H1 (cell line): ENCODE results near the gene PAAF1. TPM values are rescaled to one million over a fixed set of nuclear protein-coding genes. Genes with fewer than 3 reads are reported as not detected.

ENCODE experiments used
- CTCF ChIA-PET: fragments of 300-600 bp; sonication (Branson Sonifier 250); formaldehyde crosslinking; loops from one replicate; lab custom pipeline; 2021; ENCODE audit not compliant: partially characterized antibody; lab: Charles Lee
- POLR2A ChIA-PET: fragments of 300-600 bp; sonication (Branson Sonifier 250); formaldehyde crosslinking; loops from one replicate; lab custom pipeline; 2021; ENCODE audit warnings: inconsistent platforms; ENCODE audit not compliant: partially characterized antibody; lab: Charles Lee
- DNase-seq, 2 experiments: peaks; one replicate each; pipeline versions ENCODE4 v3.0.0 to v3.0.0-alpha.2; 2010 to 2022; ENCODE audit warnings: low spot score in 2 of 2, low read depth in 1 of 2, mixed read lengths in 1 of 2
- FAIRE-seq: peaks from 2 replicates; lab custom pipeline; 2011; peaks lifted over from hg19 to GRCh38; lab: Jason Lieb, UNC
- H2AFZ ChIP-seq: 2 replicates; pipeline ENCODE4 v1.8.1; 2012; ENCODE audit warnings: low read length, inconsistent platforms
- H2AK5ac ChIP-seq: 2 replicates; pipeline ENCODE4 v1.6.1; 2013; ENCODE audit warnings: low read depth, low read length
- H2BK120ac ChIP-seq: replicated peaks from 2 replicates; pipeline ENCODE3; 2013; ENCODE audit warnings: low read depth, low read length, inconsistent platforms
- H2BK12ac ChIP-seq: 2 replicates; pipeline ENCODE4 v1.6.1; 2013; ENCODE audit warnings: low read depth, low read length
- H2BK15ac ChIP-seq: 2 replicates; pipeline ENCODE4 v1.6.1; 2013; ENCODE audit warnings: low read length
- H2BK20ac ChIP-seq: 2 replicates; pipeline ENCODE4 v1.6.1; 2013; ENCODE audit warnings: low read length
- H2BK5ac ChIP-seq: 2 replicates; pipeline ENCODE4 v1.6.1; 2013; ENCODE audit warnings: low read depth, low read length
- H3K14ac ChIP-seq: 2 replicates; pipeline ENCODE4 v1.6.1; 2013; ENCODE audit warnings: inconsistent platforms; ENCODE audit not compliant: insufficient read length
- H3K18ac ChIP-seq: 2 replicates; pipeline ENCODE4 v1.6.1; 2013; ENCODE audit warnings: low read length; ENCODE audit errors: extremely low read depth
- H3K23ac ChIP-seq: 2 replicates; pipeline ENCODE4 v1.6.1; 2013; ENCODE audit warnings: inconsistent platforms; ENCODE audit not compliant: insufficient read length
- H3K23me2 ChIP-seq: 2 replicates; pipeline ENCODE4 v1.6.1; 2013; ENCODE audit warnings: low read depth, low read length
- H3K27ac ChIP-seq: 2 replicates; pipeline ENCODE4 v1.6.1; 2011; ENCODE audit warnings: low read depth, low read length, inconsistent platforms
- H3K27me3 ChIP-seq, 4 experiments: replicated peaks in 1 of 4; 1 replicate in 1 of 4; 2 replicates in 3 of 4; pipeline versions ENCODE4 v1.6.1 to v1.8.1; 2011 to 2013; ENCODE audit warnings: low read length in 3 of 4, mild to moderate bottlenecking in 3 of 4, inconsistent platforms in 2 of 4, mixed read lengths in 2 of 4, moderate library complexity in 1 of 4; ENCODE audit not compliant: control insufficient read depth in 3 of 4, insufficient read depth in 3 of 4; ENCODE audit errors: extremely low read depth in 1 of 4
- H3K36me3 ChIP-seq, 4 experiments: 2 replicates each; pipeline versions ENCODE4 v1.6.1 to v1.8.1; 2011 to 2013; ENCODE audit warnings: mild to moderate bottlenecking in 4 of 4, low read length in 3 of 4, moderate library complexity in 2 of 4, control low read depth in 1 of 4, inconsistent platforms in 1 of 4; ENCODE audit not compliant: insufficient read depth in 4 of 4, control insufficient read depth in 2 of 4
- H3K4ac ChIP-seq: replicated peaks from 2 replicates; pipeline ENCODE3; 2013; ENCODE audit warnings: low read length, low read depth, mixed read lengths, inconsistent platforms; ENCODE audit not compliant: insufficient read length
- H3K4me1 ChIP-seq, 4 experiments: replicated peaks in 1 of 4; 1 replicate in 1 of 4; 2 replicates in 3 of 4; pipeline versions ENCODE4 v1.6.1 to v1.8.1; 2011 to 2013; ENCODE audit warnings: low read length in 3 of 4, inconsistent platforms in 2 of 4, mixed read lengths in 1 of 4; ENCODE audit not compliant: insufficient read depth in 4 of 4, control insufficient read depth in 3 of 4
- H3K4me2 ChIP-seq, 2 experiments: 2 replicates each; pipeline versions ENCODE4 v1.6.1 to v1.8.1; 2011 to 2013; ENCODE audit warnings: low read depth in 2 of 2, low read length in 2 of 2, control low read depth in 1 of 2, inconsistent platforms in 1 of 2, mild to moderate bottlenecking in 1 of 2; ENCODE audit not compliant: insufficient read depth in 1 of 2
- H3K4me3 ChIP-seq, 4 experiments: fragments of 200-600, 300-600 bp in 1 of 4; sonication (generic), shearing (Covaris generic), sonication (Bioruptor Twin) in 1 of 4; 2 replicates each; pipeline versions ENCODE4 v1.5.1 to v1.8.1; 2011 to 2016; ENCODE audit warnings: low read length in 4 of 4, low read depth in 3 of 4, control low read depth in 2 of 4, inconsistent platforms in 2 of 4, mild to moderate bottlenecking in 2 of 4, mixed read lengths in 1 of 4, moderate library complexity in 1 of 4; ENCODE audit not compliant: insufficient read depth in 2 of 4; ENCODE audit errors: extremely low read depth in 1 of 4
- H3K56ac ChIP-seq: replicated peaks from 2 replicates; pipeline ENCODE3; 2013; ENCODE audit warnings: low read depth, mild to moderate bottlenecking, mixed read lengths, low read length, inconsistent platforms; ENCODE audit not compliant: insufficient read length
- H3K79me1 ChIP-seq: 2 replicates; pipeline ENCODE4 v1.6.1; 2013; ENCODE audit warnings: low read depth, low read length, control low read depth
- H3K79me2 ChIP-seq, 2 experiments: 2 replicates each; pipeline versions ENCODE4 v1.6.1 to v1.8.1; 2012 to 2013; ENCODE audit warnings: low read length in 2 of 2, mild to moderate bottlenecking in 2 of 2, inconsistent platforms in 1 of 2; ENCODE audit not compliant: insufficient read depth in 2 of 2, control insufficient read depth in 1 of 2
- H3K9ac ChIP-seq, 4 experiments: replicated peaks in 1 of 4; 1 replicate in 1 of 4; 2 replicates in 3 of 4; pipeline versions ENCODE4 v1.6.1 to v1.8.1; 2011 to 2013; ENCODE audit warnings: low read depth in 3 of 4, low read length in 3 of 4, control low read depth in 2 of 4, mild to moderate bottlenecking in 2 of 4, moderate library complexity in 2 of 4, inconsistent platforms in 1 of 4; ENCODE audit errors: extremely low read depth in 1 of 4
- H3K9me3 ChIP-seq, 2 experiments: 2 replicates each; pipeline versions ENCODE4 v1.6.1 to v1.8.1; 2012 to 2013; ENCODE audit warnings: mild to moderate bottlenecking in 2 of 2, moderate library complexity in 2 of 2, control low read depth in 1 of 2, inconsistent platforms in 1 of 2, low read depth in 1 of 2, low read length in 1 of 2, mixed read lengths in 1 of 2; ENCODE audit not compliant: insufficient read depth in 2 of 2
- H4K20me1 ChIP-seq, 2 experiments: replicated peaks in 1 of 2; 2 replicates each; pipeline versions ENCODE3 to v1.8.1; 2011 to 2013; ENCODE audit warnings: inconsistent platforms in 2 of 2, low read length in 2 of 2, mild to moderate bottlenecking in 1 of 2; ENCODE audit not compliant: insufficient read depth in 2 of 2, control insufficient read depth in 1 of 2
- H4K5ac ChIP-seq: 2 replicates; pipeline ENCODE4 v1.6.1; 2013; ENCODE audit warnings: low read length, low read depth, mixed read lengths, inconsistent platforms; ENCODE audit not compliant: insufficient read length
- H4K8ac ChIP-seq: 2 replicates; pipeline ENCODE4 v1.8.0; 2013; ENCODE audit warnings: mild to moderate bottlenecking, moderate library complexity, low read length, inconsistent platforms; ENCODE audit not compliant: insufficient read depth; ENCODE audit errors: extremely low read depth
- H4K91ac ChIP-seq: replicated peaks from 2 replicates; pipeline ENCODE3; 2013; ENCODE audit warnings: low read length, mixed read lengths, inconsistent platforms; ENCODE audit not compliant: insufficient read length
- CTBP2 ChIP-seq: IDR thresholded peaks from 2 replicates; pipeline ENCODE4 v1.7.0; 2011; ENCODE audit warnings: borderline replicate concordance, mild to moderate bottlenecking, moderate library complexity, mixed read lengths, low read length; ENCODE audit not compliant: insufficient read depth, insufficient read length
- CTCF ChIP-seq, 3 experiments: IDR thresholded peaks; 1 replicate in 2 of 3; 2 replicates in 1 of 3; pipeline versions ENCODE4 v1.5.1 to v1.6.1; 2011; ENCODE audit warnings: low read length in 3 of 3, mild to moderate bottlenecking in 3 of 3, inconsistent platforms in 2 of 3, low read depth in 1 of 3, moderate library complexity in 1 of 3; ENCODE audit not compliant: insufficient read depth in 1 of 3; ENCODE audit errors: control extremely low read depth in 1 of 3
- GABPA ChIP-seq: IDR thresholded peaks from 2 replicates; pipeline ENCODE4 v1.6.1; 2011; ENCODE audit warnings: mild to moderate bottlenecking, low read length, moderate library complexity, borderline replicate concordance; ENCODE audit not compliant: insufficient read depth
- PHF8 ChIP-seq: fragments of 200-600 bp; sonication (generic); conservative IDR thresholded peaks from 2 replicates; pipeline ENCODE4 v1.7.1; 2012; ENCODE audit warnings: low read depth, mild to moderate bottlenecking, inconsistent platforms, low read length, moderate library complexity
- SIX5 ChIP-seq: IDR thresholded peaks from 2 replicates; pipeline ENCODE4 v1.6.1; 2011; ENCODE audit warnings: mild to moderate bottlenecking, low read depth, low read length
- SP1 ChIP-seq: IDR thresholded peaks from 2 replicates; pipeline ENCODE4 v1.6.1; 2011; ENCODE audit warnings: low read depth, low read length
- TBP ChIP-seq: IDR thresholded peaks from 2 replicates; pipeline ENCODE4 v1.6.1; 2011; ENCODE audit warnings: low read depth, low read length, improper control_type of control experiment
- WGBS, 2 experiments: shearing (Covaris generic) in 1 of 2; methylation state at CpG; one replicate each; pipeline versions ENCODE4 v1.1.6 to v1.1.7; 2013 to 2015; ENCODE audit warnings: low lambda C conversion rate in 2 of 2, mixed read lengths in 2 of 2, inconsistent platforms in 1 of 2, low coverage in 1 of 2, missing lambda C conversion rate in 1 of 2; ENCODE audit not compliant: insufficient replicate concordance in 2 of 2, insufficient coverage in 1 of 2, insufficient read length in 1 of 2; ENCODE audit errors: extremely low coverage in 1 of 2, missing lambda C conversion rate in 1 of 2; 5-methylcytosine and 5-hydroxymethylcytosine counted together
- polyA plus RNA-seq, 7 experiments: library from polyadenylated mRNA; depleted of rRNA in 3 of 7; stranded (reverse) in 5 of 7; unstranded in 2 of 7; fragments of >200 nt in 5 of 7; fragments of 200-250 nt in 2 of 7; gene quantifications; 1 replicate in 5 of 7; 2 replicates in 1 of 7; 4 replicates in 1 of 7; pipeline versions ENCODE4 v1.2.1 to v1.2.3, GENCODE V29; 2011 to 2013; ENCODE audit warnings: missing spikeins in 2 of 7, mixed read lengths in 2 of 7
- total RNA-seq: library from RNA; stranded (reverse); fragmentation: NEBNext Ultra II Directional; extraction: Animal tissue kit (Norgen Biotek cat#: 25700); gene quantifications from 2 replicates; pipeline ENCODE4 v1.2.1, GENCODE V29; 2021
- TF ChIP-seq, protein P1 (sequence below): IDR thresholded peaks from 2 replicates; pipeline ENCODE4 v1.6.1; 2012; ENCODE audit warnings: inconsistent platforms

PAAF1 gene
- total and polyA plus RNA-seq, 2 of the 8 experiments (the other 6 are each of a cell fraction or from before 2014, with no cell fraction given) = 24.4 to 28.8 TPM

- Histone ChIP-seq H3K56ac (no peak overlapping the region), H3K18ac (no peak overlapping the region), H2BK5ac (no peak overlapping the region), H3K14ac (no peak overlapping the region), H4K8ac (no peak overlapping the region), H3K36me3 (peaks cover 14 to 52% (median 27%) of the 10 kb centered on the region in 4 experiments), H3K4me3 (no peak overlapping the region), H4K91ac (no peak overlapping the region), H2AFZ (no peak overlapping the region), H2BK12ac (no peak overlapping the region), H3K23me2 (no peaks in the 10 kb centered on the region), H2BK15ac (no peak overlapping the region), H3K79me1 (peaks cover 5% of the 10 kb centered on the region; the same call in 1 of the 2 replicates), H3K79me2 (peaks cover 0 to 15% of the 10 kb centered on the region in 2 experiments; a peak in 2 of 4 replicates), H3K27ac (no peak overlapping the region), H3K4me1 (peaks cover 0 to 2% (median 0%) of the 10 kb centered on the region in 4 experiments; a peak in 1 of 7 replicates), H3K4ac (no peak overlapping the region), H3K9me3 (no peaks in the 10 kb centered on the region), H3K23ac (no peak overlapping the region), H2BK20ac (no peak overlapping the region), H3K9ac (no peak overlapping the region), H2AK5ac (no peak overlapping the region), H3K4me2 (no peak overlapping the region), H4K20me1 (peaks cover 0 to 7% of the 10 kb centered on the region in 2 experiments), H2BK120ac (no peak overlapping the region), H4K5ac (no peak overlapping the region), H3K27me3 (no peaks in the 10 kb centered on the region)
- FAIRE-seq (no peak), DNase-seq (no peak)
- ChIA-PET CTCF (interaction anchor here (0.7 to 1.2 kb wide), 8 partner anchors 10 to 62 kb away, joined by 3 to 5 read pairs (median 4); no protein-coding TSS in a partner anchor), POLR2A (interaction anchor here (0.6 to 7.8 kb wide), 18 partner anchors 8 to 142 kb away, joined by 3 to 55 read pairs (median 4); partner anchors contain the start of gene PAAF1)
- WGBS, 2 experiments = 90% methylated on average over 1 of the region's 1 CpG; no CpG with 5 or more reads in 1 of the 2 experiments
- TF ChIP-seq CTBP2 = no peak
- no peak for TF ChIP-seq PHF8
- TF ChIP-seq SP1 = no peak
- no peak for TF ChIP-seq GABPA
- TF ChIP-seq SIX5 = no peak
- TF ChIP-seq TBP = no peak
- TF ChIP-seq, protein P1, sequence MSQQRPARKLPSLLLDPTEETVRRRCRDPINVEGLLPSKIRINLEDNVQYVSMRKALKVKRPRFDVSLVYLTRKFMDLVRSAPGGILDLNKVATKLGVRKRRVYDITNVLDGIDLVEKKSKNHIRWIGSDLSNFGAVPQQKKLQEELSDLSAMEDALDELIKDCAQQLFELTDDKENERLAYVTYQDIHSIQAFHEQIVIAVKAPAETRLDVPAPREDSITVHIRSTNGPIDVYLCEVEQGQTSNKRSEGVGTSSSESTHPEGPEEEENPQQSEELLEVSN = no peak
- TF ChIP-seq CTCF (IDR thresholded peaks at IDR 0.05; ENCODE audit: control extremely low read depth in 1 of 3, insufficient read depth in 1 of 3, low read depth in 1 of 3, low read length in 3 of 3) = no peak
Observed at GRCh38 chr11:73869332-73869949, 7.4 kb upstream of the PAAF1 start.
